Ovary (tissue), 1 donor: Measurements from ENCODE around the gene PXT1.

Source experiments
- EP300 ChIP-seq: sonication (generic); formaldehyde crosslinking; IDR thresholded peaks from one replicate; pipeline ENCODE4 v1.6.1; 2017; ENCODE audit warnings: antibody characterized with exemption
- POLR2A ChIP-seq: fragments of 450-650 bp; IDR thresholded peaks from one replicate; pipeline ENCODE4 v1.6.1; 2017; ENCODE audit warnings: antibody characterized with exemption, mild to moderate bottlenecking, moderate library complexity

GRCh38 chr6:36372088-36372487 is 70.6 kb downstream of the PXT1 start:
- no peak for TF ChIP-seq POLR2A
- no peak for TF ChIP-seq EP300
